Adipose tissue (tissue), 3 donors: ENCODE data around the gene NUAK2. TPM values are rescaled to one million over a fixed set of nuclear protein-coding genes. Genes with fewer than 3 reads are reported as not detected.

Experiments
- H3K27ac ChIP-seq: one replicate; pipeline ENCODE4 v1.5.1; 2013; ENCODE audit warnings: low read depth, low read length
- WGBS, 3 donors: extraction: QIAGEN DNeasy Blood & Tissue Kit; methylation state at CpG; one replicate each; pipeline ENCODE4 v1.1.7; 2013; 5-methylcytosine and 5-hydroxymethylcytosine counted together
- polyA plus RNA-seq, 3 donors: library from polyadenylated mRNA; stranded (reverse); fragments of 200-250 nt; gene quantifications; one replicate each; pipeline ENCODE4 v1.2.3, GENCODE V29; 2013
- donor health status: healthy with polysubstance abuse.
- donor health status: Bipolar disorder and iron deficiency.
- donor health status: healthy.

Gene NUAK2
- polyA plus RNA-seq, 3 donors: 1.5 to 4.7 (median 1.6) TPM

DNA sequence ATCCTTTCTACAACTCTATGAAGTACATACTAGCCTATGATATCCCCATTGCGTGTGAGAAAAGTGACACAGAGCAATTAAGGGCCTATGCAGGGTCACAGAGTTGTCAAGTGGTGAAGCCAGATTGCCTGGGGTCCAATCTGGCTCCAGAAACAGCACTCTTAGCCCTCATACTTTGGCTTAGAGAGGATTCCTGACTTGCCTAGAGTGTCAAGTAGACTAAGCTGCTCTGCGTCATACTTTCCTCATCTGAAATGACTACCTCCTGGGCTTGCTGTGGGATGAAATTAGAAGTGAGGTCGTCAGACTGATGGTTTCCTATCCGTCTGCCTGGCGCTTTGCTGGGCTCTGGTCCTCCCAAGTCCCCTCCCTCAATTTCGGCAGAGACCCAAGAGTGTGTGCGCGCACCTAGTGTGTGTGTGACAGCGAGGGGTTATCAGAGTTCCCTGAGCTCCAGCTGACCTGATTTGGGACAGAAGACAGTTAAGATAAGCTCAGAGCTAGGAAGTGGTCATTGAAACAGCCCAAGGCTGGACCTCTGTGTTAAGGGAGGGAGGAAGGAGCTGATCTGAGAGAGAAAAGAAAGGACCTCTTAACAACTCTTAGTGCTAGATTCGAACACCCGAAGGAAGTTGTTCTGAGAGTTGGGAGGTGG is 5.4 kb upstream of the NUAK2 start:
- WGBS, 3 donors: 74 to 89% (median 79%) methylated on average over 11 of the region's 11 CpGs
- no peak overlapping the region for H3K27ac ChIP-seq

DNA sequence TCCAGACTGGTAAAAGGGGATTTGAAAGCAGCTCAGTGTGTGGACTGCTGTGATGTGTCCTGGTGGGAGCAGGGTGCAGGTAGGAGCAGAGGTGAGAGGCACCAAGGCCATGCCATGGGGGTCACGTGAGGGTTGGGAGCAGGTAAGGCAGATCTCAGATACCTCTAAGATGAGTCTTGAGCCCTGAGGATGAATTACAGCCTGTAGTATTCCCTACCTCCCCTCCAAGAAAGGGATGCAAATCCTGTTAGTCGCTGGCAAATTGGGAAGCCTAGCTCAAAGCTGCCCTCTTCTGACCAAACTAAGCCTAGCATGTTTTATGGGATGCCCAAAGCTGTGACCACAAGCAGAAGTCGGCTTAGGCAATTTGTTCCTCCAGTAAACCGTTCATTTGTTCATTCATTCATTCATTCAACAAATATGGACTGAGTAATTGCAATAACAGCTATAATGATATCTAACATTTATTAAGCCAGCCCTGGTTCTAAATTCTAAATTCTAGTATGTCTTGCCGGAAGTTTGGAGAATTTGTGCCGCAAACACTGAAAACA is 3.9 kb upstream of the NUAK2 start:
- WGBS, 3 donors: 34 to 35% (median 34%) methylated on average over 6 of the region's 6 CpGs
- no peak overlapping the region for H3K27ac ChIP-seq

DNA sequence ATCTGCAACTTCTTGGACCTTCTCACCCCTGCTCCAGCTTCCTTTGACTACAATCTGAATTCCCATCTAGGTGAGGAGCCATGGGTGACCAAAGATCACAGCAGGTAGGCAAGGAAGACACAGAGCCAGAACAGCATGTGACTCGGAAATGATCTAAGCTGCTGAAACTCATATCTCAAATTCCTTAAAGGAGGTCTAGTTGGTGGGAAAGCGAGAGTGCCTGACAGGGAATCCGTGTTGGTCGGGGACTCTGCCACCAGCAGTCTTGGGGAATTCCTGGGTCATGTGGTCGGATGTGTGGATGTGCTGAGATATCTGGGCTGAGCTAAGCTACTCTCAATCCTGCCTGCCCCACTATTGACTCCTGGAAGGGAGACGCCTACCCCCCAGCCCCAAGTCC is 3.2 kb upstream of the NUAK2 start:
- H3K27ac ChIP-seq: no peak overlapping the region
- WGBS, 3 donors: 42 to 52% (median 51%) methylated on average over 6 of the region's 6 CpGs

DNA sequence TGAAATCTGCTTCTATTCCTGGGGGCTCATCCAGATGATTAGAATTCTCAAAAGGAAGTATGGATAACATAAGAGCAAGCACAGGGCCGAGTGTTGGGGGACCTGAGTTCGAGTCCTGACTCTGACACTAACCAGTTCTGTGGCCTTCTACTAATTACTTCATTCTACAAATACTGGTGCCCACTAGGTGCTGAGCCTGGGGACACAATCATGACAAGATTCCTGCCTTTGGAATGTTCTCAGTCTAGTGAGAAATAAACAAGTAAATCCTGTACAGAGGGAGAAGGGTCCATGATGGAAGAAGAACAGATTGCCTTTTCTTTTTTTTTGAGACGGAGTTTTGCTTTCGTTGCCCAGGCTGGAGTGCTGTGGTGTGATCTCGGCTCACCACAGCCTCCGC is 2.2 kb upstream of the NUAK2 start:
- H3K27ac ChIP-seq: no peak overlapping the region
- WGBS, 3 donors: 90 to 92% (median 92%) methylated on average over 6 of the region's 6 CpGs

DNA sequence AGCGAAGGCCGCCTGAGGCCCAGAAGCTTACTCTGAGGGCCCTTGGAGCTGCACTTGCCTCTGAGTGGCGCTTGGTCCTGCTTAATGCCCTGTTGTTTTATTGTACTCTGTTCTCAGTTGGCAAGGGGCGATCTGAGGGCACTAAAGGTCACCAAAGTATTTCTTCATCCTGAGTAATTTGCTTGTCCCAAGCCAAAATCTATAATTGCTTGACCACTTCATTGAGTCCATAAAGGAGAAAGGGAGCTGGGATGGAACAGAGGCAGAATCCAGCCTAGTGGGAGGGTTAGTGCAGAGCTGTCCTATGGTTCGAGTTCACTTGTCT is 376 bp upstream of the NUAK2 start:
- H3K27ac ChIP-seq: no peak overlapping the region

DNA sequence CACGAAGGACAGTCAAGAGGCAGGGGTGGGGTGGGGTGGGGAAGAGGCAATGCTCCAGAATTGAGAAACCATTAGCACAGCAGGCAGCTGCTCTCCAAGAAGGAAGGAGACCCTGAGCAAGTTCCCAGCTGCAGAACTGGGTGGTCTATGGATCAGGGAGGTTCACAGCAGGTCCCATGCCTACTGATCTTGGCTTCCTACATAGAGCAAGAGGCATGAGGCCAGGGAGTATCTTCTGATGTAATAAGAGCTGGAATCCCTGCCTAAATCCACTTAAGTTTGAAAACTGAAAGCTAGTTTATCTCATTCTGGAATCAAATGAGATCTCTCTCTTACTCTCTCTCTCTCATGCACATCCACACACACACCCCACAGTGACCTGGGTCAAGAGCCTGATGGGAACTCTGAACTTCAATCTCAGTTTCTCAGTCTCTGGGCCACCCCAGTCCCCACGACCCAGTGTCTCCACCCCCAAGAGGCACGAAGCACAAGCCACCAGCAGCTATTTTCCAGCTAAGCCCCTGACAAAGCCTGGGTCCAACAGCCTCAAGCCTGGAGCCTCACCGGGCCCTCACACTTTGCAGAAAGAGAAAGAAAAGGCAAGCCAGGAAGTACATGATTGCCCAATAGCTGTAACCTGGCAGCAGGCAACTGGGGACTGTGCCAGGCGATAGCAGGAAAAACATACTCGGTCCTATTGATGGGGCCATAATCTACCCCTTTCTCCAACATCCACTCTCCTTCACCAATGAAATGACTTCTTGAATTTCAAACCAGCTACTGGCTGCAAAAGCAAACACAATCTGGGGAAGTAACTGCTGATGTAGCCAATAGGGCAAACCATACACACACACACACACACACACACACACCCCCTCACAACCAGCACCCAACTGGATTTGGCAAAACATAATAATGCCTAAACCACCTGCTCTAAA is 2.2 kb downstream of the NUAK2 start:
- WGBS, 3 donors: 9 to 23% (median 15%) methylated on average over 6 of the region's 6 CpGs
- peak overlapping the region; percentile 46 for H3K27ac ChIP-seq

More for the DNA sequence above, 376 bp upstream of the NUAK2 start:
- WGBS, 3 donors: 41 to 53% (median 41%) methylated on average over 5 of the region's 5 CpGs

DNA sequence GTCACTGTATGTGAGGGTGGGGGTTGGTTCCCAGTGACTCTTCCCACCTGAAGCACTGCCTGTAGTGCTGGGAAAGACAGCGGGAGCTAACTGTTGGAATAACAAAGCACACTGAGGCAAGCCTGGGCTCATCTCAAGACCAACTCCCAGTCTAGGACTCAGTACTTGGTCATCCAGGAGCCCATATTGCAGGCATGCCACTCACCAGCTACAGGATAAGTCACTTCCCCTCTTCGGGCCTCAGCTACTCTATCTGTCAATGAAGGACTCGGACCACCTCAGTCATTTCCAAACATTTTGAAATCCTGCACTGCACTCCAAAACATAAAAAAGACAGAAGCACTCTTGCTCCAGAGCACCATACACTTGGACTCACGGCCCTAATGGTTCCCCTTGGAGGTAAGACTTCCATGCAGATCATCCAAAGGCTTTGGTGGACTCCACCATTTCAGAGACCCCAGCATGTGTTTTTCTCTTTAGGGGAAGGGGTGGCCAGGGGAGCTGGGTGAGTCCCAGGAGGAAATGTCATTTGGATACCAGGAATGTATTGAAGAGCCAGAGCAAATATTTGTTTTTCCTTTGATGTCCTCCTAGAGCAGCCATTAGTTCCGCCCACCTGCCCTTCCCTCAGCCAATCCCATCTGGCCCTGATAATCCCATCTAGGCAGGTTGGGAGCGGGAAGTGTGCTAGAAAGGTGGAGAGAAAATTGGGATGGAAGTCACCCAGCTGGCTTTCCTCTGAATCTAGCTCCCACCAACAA is 3.1 kb downstream of the NUAK2 start:
- 50 to 84% (median 77%) methylated on average over 6 of the region's 6 CpGs for WGBS, 3 donors
- no peak overlapping the region for H3K27ac ChIP-seq

DNA sequence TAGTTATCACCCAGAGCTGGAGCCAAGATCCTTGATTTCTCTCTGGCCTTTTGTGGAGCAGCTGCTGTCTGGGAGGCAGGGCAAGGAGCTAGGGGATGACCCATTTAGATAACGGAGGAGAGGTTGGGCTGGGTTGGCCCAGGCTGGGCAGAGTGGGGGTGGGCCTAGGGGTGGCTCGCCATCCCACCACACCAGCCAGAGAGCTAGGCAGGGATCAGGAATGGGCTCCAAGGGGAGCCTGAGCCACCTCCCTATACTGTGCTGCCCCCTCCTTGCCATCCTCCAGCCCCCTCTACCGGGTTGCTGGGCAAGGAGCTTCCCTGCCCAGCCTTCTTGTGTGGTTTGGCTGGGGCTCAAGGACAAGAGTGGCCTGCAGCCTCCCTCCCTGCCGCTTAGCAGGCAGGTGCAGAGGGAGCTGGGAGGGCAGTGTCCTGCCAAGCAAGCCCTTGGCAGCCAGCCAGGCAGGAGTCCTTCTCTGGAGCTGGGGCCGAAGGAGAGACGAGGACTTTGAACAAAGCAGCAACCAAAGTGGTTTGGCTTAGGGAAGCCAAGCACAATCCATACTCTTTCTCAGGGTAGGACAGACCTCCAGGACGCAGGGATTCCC is 4.1 kb downstream of the NUAK2 start:
- 15 to 52% (median 51%) methylated on average over 7 of the region's 7 CpGs for WGBS, 3 donors
- H3K27ac ChIP-seq: no peak overlapping the region

DNA sequence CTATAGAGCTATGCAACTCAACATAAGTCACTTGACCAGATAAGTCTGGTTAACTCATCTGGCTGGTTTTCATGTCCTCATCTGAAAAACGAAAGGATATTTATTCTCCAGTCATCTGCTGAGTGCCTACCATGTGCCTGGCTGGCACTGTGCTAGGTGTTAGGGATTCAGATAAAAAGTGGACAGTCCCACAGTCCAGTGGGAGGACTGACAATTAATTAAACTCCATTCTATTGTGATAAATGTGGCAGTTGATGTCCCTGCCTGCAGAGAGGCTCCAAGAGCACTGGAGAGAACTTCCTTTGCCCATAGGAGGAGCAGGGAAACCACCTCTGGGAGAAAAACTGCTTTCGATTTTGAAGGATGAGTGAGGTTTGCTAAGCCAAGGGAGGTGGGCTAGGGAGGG is 5.4 kb downstream of the NUAK2 start:
- 34 to 52% (median 36%) methylated on average over 2 of the region's 2 CpGs for WGBS, 3 donors
- H3K27ac ChIP-seq: no peak overlapping the region

DNA sequence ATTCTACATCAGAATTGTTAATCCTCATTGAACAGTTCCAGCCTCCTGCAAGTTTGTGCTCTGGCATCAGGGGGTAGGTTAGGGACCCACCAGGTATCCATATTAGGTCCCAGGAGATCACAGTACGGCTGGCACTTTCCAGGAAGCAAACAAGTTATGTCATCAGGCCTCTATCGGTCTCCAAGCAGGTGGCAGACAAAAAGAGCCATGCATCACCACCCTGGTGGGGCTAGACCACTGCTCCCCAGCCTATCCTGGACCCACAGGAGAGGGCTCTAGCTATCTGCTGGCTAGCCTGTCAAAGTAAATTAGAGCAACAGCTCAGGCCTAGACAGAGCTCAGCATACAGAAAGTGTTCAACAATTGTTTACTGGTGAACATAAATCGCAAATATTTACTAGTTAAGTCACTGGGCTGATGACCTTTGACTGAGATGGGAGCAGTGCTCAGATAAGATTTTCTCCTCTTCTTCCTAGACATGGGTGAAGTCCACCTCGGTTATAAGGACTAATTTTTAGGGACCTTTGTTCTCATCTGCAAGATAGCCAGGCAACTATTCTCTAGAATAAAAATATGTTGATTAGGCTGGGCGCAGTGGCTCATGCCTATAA is 6.4 kb downstream of the NUAK2 start:
- H3K27ac ChIP-seq: no peak overlapping the region
- WGBS, 3 donors: 51 to 83% (median 82%) methylated on average over 5 of the region's 5 CpGs

DNA sequence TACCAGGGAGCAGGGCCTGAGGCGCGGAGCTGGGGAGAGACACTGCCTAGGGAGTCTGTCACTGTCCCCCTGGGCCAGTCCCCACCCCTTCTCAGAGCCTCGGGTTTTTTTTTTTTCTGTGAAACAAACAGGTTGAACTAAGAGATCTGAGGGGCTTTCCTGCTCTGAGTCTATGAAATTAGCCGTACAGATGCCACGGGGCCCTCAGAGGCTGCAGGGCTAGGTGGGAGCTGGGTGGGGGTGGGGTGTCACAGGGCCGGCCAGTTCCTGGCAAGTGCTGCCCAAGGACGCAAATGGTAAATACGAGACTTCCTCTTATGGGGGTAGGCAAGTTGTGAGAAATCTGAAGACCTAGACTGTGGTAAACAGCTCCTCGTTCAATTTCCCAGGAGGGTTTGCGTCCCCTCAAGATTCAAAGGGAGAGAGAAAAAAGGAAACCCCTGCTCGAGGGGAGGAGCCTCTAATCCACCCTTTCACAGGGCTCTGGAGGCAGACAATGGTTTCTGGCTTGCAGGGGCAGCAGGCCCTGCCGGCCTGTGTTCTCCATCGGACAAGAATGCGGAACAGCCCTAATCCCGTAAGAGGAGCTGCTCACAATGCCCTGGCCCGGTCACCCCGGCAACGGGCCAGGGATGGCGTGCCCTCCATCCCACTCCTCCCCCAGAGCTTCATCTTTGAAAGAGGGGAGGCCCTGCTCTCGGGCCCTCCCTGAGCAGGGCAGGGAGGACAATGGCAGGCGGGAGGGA is 7.8 kb downstream of the NUAK2 start:
- WGBS, 3 donors: 13 to 26% (median 14%) methylated on average over 20 to 21 of the region's 21 CpGs
- H3K27ac ChIP-seq: peak overlapping the region; percentile 74

DNA sequence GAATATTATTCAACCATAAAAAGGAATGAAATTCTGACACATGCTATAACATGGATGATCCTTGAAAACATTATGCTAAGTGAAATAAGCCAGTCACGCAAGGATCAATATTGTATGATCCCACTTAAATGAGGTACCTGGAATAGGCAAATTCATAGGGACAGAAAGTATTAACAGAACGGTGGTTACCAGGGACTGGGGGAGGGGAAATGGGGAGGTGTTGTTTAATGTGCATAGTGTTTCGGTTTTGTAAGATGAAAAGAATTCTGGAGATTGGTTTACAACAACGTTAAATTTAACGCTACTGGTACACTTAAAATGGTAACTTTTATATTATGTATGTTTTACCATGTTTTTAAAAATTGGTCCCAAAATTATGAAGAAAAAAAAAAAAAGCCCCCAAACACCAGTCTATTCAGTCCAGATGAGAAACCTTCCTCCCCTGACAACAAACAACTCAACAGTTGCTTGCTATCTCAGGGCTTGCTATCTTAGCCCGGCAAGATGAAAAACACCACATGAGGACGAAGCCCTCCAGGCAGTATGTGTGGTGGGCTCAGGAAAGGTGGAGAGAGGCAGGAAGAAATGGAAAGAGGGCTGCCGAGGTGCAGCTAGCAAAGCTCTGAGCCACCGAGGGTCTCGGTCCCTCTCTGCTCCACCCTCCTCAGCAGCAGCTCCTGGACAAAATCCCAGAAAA is 8.5 kb downstream of the NUAK2 start:
- H3K27ac ChIP-seq: peak overlapping the region; percentile 74
- 52 to 79% (median 62%) methylated on average over 10 of the region's 10 CpGs for WGBS, 3 donors

DNA sequence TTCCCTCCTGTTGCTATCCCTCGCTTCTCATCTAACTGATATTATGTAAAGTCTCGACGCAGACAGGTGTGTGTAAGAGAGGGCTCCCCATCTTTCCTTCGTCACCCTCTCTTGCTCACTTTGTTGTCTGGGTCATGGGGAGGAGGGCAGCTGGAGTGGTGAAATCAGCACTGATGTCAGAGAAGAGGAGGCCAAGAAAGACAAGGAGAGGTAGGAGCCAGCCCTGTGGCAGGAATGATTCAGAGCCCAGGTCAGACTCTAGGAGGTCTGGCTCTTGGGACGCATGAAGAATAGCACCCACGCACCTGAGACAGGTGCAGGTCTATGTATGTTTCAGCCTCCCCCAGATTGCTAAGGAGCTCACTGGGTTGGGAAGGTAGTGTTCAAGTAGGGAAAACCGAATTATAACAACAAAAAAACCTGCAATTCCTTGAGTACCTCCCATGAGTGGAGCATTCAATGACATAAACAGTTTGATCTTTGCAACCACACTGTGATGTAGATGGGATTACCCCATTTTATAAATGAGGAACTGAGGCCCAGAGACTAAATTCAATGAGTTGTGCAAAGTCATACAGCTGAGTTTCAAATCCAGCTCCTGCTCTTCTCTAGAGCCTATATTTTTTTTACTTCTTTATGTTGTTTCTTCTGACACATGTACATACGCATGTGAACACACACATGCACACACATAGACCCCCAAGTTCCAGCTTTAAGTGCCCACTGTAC is 10.4 kb downstream of the NUAK2 start:
- H3K27ac ChIP-seq: no peak overlapping the region
- WGBS, 3 donors: 90 to 92% (median 92%) methylated on average over 8 of the region's 8 CpGs

DNA sequence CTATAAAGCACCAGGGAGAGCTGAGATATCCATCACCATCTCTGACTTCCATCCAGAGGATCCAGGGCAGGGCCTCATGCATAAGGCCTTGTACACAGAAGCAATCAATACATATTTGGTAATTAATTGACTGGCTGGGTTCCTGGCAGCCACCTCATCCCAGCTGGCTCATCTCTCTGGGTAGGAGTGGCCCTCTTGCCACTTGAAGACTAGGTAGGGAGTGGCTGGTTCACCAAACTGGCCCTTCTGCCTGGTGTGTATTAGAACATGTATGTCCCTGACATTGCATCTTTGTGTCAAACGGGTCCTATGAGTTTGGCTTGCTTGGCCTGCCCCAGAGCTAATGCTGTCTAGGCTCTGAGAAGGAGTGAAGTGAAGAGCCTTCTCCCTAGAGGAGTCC is 11.8 kb downstream of the NUAK2 start:
- 43 to 77% (median 73%) methylated on average over 1 of the region's 1 CpG for WGBS, 3 donors
- no peak overlapping the region for H3K27ac ChIP-seq

DNA sequence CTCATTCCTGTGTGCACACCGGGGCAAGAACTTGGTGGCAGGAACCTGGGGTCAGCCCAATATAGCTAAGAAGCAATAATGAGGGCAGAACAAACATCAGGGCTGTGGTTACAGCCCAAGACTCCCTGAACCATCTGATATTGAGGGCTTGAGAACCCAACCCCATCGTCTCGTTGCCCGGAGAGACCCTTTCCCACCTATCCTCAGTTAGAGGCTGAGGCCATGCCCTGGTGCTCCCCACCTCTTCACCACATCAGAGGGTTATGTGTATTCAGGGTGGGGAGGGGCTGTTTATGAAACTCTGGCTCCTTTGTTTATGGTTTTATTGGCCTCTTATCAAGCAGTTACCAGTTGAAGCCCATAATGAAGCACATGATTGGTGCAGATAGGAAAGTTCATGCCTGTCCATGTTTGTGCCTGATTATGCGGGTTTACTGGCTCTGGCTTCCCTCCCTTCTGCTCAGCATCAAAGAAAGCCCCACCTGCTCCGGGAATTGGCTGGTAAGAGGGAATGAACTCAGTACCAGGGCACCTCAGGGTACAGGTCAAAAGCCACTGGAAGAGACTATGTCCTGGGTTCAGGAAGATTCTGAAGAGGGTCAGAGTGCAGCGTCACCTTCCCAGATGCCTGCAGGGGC is 14.5 kb downstream of the NUAK2 start:
- WGBS, 3 donors: 73 to 93% (median 86%) methylated on average over 7 of the region's 7 CpGs
- no peak overlapping the region for H3K27ac ChIP-seq

DNA sequence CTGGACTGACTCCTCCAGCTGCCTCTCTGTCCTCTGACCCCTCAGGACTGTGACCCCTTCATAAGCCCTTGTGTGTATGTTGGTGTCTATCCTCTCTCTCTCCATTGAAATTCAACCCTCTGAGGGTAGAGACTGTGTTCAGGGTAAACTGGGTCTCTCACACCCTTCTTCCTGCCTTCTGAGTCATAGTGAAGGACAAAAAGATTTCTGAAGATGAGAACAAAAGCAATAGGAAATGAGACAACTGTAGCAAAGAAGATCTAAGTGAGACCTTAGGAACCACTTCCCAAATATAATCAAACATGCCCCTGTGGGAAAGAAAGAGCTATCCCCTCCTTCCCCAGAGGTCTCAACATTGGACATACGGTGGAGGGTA is 16.9 kb downstream of the NUAK2 start:
- 95 to 100% (median 97%) methylated on average over 1 of the region's 1 CpG for WGBS, 3 donors
- no peak overlapping the region for H3K27ac ChIP-seq
